IMR-90 (cell line): ENCODE measurements around the gene TYSND1.

Source experiments
- CEBPB ChIP-seq: IDR thresholded peaks from 2 replicates; pipeline ENCODE4 v1.6.1; 2012; ENCODE audit warnings: low read depth, low read length, improper control_type of control experiment
- CHD1 ChIP-seq: IDR thresholded peaks from 2 replicates; pipeline ENCODE4 v1.6.1; 2012; ENCODE audit warnings: low read depth, low read length, improper control_type of control experiment
- POLR2A ChIP-seq: IDR thresholded peaks from 2 replicates; pipeline ENCODE4 v1.6.1; 2012; ENCODE audit warnings: mild to moderate bottlenecking, low read depth, low read length
- RAD21 ChIP-seq: IDR thresholded peaks from 2 replicates; pipeline ENCODE4 v1.6.1; 2012; ENCODE audit warnings: low read length, improper control_type of control experiment
- SMC3 ChIP-seq: fragments of 150-350 bp; IDR thresholded peaks from 2 replicates; pipeline ENCODE4 v1.6.1; 2016; ENCODE audit warnings: low read depth, mild to moderate bottlenecking, antibody characterized with exemption, low read length, moderate library complexity
- TF ChIP-seq, protein P1 (sequence below): conservative IDR thresholded peaks from 2 replicates; pipeline ENCODE4 v1.5.1; 2012; ENCODE audit warnings: mild to moderate bottlenecking, low read depth, low read length, improper control_type of control experiment
- TF ChIP-seq, protein P2 (sequence below): fragments of 150-350 bp; IDR thresholded peaks from 2 replicates; pipeline ENCODE4 v1.6.1; 2017; ENCODE audit warnings: mild to moderate bottlenecking, antibody characterized with exemption, low read length, low read depth
- TF ChIP-seq, protein P3 (sequence below): fragments of 150-350 bp; IDR thresholded peaks from 2 replicates; pipeline ENCODE4 v1.6.1; 2016; ENCODE audit warnings: low read depth, mild to moderate bottlenecking, low read length, moderate library complexity, borderline replicate concordance

DNA sequence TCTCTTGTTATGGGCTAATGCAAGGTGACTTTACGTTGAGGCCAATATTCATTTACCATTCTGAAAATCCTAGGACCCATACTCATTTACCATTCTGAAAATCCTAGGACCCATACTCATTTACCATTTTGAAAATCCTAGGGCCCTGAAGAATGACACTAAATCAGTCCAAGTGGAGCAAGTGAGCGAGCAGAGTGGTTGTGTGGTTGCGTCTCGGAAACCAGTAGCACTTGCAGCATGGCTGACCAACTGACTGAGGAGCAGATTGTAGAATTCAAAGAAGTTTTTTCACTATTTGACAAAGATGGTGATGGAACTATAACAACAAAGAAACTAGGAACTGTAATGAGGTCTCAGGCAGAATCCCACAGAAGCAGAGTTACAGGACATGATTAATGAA is 16.9 kb upstream of the TYSND1 start:
- TF ChIP-seq, protein P1, sequence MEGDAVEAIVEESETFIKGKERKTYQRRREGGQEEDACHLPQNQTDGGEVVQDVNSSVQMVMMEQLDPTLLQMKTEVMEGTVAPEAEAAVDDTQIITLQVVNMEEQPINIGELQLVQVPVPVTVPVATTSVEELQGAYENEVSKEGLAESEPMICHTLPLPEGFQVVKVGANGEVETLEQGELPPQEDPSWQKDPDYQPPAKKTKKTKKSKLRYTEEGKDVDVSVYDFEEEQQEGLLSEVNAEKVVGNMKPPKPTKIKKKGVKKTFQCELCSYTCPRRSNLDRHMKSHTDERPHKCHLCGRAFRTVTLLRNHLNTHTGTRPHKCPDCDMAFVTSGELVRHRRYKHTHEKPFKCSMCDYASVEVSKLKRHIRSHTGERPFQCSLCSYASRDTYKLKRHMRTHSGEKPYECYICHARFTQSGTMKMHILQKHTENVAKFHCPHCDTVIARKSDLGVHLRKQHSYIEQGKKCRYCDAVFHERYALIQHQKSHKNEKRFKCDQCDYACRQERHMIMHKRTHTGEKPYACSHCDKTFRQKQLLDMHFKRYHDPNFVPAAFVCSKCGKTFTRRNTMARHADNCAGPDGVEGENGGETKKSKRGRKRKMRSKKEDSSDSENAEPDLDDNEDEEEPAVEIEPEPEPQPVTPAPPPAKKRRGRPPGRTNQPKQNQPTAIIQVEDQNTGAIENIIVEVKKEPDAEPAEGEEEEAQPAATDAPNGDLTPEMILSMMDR = no peak
- TF ChIP-seq CEBPB = no peak
- no peak for TF ChIP-seq POLR2A
- no peak for TF ChIP-seq SMC3
- TF ChIP-seq RAD21 = no peak
- no peak for TF ChIP-seq CHD1
- TF ChIP-seq, protein P2, sequence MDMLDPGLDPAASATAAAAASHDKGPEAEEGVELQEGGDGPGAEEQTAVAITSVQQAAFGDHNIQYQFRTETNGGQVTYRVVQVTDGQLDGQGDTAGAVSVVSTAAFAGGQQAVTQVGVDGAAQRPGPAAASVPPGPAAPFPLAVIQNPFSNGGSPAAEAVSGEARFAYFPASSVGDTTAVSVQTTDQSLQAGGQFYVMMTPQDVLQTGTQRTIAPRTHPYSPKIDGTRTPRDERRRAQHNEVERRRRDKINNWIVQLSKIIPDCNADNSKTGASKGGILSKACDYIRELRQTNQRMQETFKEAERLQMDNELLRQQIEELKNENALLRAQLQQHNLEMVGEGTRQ = no peak
- TF ChIP-seq, protein P3, sequence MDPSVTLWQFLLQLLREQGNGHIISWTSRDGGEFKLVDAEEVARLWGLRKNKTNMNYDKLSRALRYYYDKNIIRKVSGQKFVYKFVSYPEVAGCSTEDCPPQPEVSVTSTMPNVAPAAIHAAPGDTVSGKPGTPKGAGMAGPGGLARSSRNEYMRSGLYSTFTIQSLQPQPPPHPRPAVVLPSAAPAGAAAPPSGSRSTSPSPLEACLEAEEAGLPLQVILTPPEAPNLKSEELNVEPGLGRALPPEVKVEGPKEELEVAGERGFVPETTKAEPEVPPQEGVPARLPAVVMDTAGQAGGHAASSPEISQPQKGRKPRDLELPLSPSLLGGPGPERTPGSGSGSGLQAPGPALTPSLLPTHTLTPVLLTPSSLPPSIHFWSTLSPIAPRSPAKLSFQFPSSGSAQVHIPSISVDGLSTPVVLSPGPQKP = no peak
